Loucy (cell line): ENCODE measurements around the gene SYDE2.

Experiments
- H2AFZ ChIP-seq: fragments of 200-600 bp; sonication (generic); 2 replicates; pipeline ENCODE4 v1.6.0; 2016; ENCODE audit warnings: antibody characterized with exemption, mild to moderate bottlenecking, low read length, moderate library complexity
- H3F3A ChIP-seq: fragments of 200-600 bp; 2 replicates; pipeline ENCODE4 v1.6.0; 2016; ENCODE audit warnings: antibody characterized with exemption, low read depth, mild to moderate bottlenecking
- H3K27me3 ChIP-seq: fragments of 200-600 bp; sonication (generic); 2 replicates; pipeline ENCODE4 v1.6.1; 2014; ENCODE audit warnings: low read length, mild to moderate bottlenecking; ENCODE audit not compliant: insufficient read depth, poor library complexity, severe bottlenecking
- H3K36me3 ChIP-seq: fragments of 200-600 bp; sonication (generic); 2 replicates; pipeline ENCODE4 v1.6.1; 2016; ENCODE audit warnings: low read length; ENCODE audit not compliant: insufficient read depth
- H3K4me1 ChIP-seq: fragments of 200-600 bp; sonication (generic); 2 replicates; pipeline ENCODE4 v1.5.1; 2014; ENCODE audit warnings: low read length, mild to moderate bottlenecking; ENCODE audit not compliant: insufficient read depth, poor library complexity, severe bottlenecking
- H3K4me2 ChIP-seq: fragments of 200-600 bp; sonication (generic); 2 replicates; pipeline ENCODE4 v1.6.0; 2014; ENCODE audit warnings: antibody characterized with exemption, low read length, low read depth, mild to moderate bottlenecking; ENCODE audit not compliant: poor library complexity, severe bottlenecking
- H3K4me3 ChIP-seq: fragments of 200-600 bp; sonication (generic); 2 replicates; pipeline ENCODE4 v1.5.1; 2014; ENCODE audit warnings: low read length, mild to moderate bottlenecking, mixed read lengths; ENCODE audit not compliant: poor library complexity, severe bottlenecking
- H3K79me2 ChIP-seq: fragments of 200-600 bp; sonication (generic); 2 replicates; pipeline ENCODE4 v1.6.1; 2014; ENCODE audit warnings: low read length; ENCODE audit not compliant: insufficient read depth
- H3K9ac ChIP-seq: fragments of 200-600 bp; sonication (generic); 2 replicates; pipeline ENCODE4 v1.6.0; 2014; ENCODE audit warnings: mild to moderate bottlenecking, low read depth, low read length, moderate library complexity; ENCODE audit not compliant: poor library complexity, severe bottlenecking
- H3K9me2 ChIP-seq: fragments of 200-600 bp; sonication (generic); replicated peaks from 2 replicates; pipeline ENCODE4 v1.6.1; 2016; ENCODE audit warnings: low read depth, low read length, mixed read lengths
- H3K9me3 ChIP-seq: fragments of 200-600 bp; sonication (generic); 2 replicates; pipeline ENCODE4 v1.6.1; 2014; ENCODE audit warnings: mild to moderate bottlenecking, antibody characterized with exemption, low read length, low read depth; ENCODE audit not compliant: insufficient read depth
- H4K20me1 ChIP-seq: fragments of 200-600 bp; sonication (generic); 2 replicates; pipeline ENCODE4 v1.6.0; 2014; ENCODE audit warnings: antibody characterized with exemption, low read length, mild to moderate bottlenecking; ENCODE audit not compliant: insufficient read depth, poor library complexity, severe bottlenecking
- CTCF ChIP-seq: fragments of 200-600 bp; sonication (generic); conservative IDR thresholded peaks from 2 replicates; pipeline ENCODE4 v1.5.1; 2014; ENCODE audit warnings: mild to moderate bottlenecking, antibody characterized with exemption, low read length
- EZH2phosphoT487 ChIP-seq: fragments of 200-600 bp; IDR thresholded peaks from 2 replicates; pipeline ENCODE4 v1.6.1; 2018; ENCODE audit warnings: antibody characterized with exemption, mild to moderate bottlenecking, moderate library complexity, borderline replicate concordance

SYDE2 gene

GRCh38 chr1:85124091-85124490, 76.7 kb downstream of the SYDE2 start:
- no peaks in the 10 kb centered on the region for H4K20me1 ChIP-seq
- H3K79me2 ChIP-seq, result no peaks in the 10 kb centered on the region
- H3K4me1 ChIP-seq, result no peaks in the 10 kb centered on the region
- H3K9me3 ChIP-seq, result no peaks in the 10 kb centered on the region
- no peaks in the 10 kb centered on the region for H3K36me3 ChIP-seq
- no peaks in the 10 kb centered on the region for H3K27me3 ChIP-seq
- no peak overlapping the region for H3K4me2 ChIP-seq
- no peaks in the 10 kb centered on the region for H3F3A ChIP-seq
- no peak for TF ChIP-seq CTCF
- TF ChIP-seq EZH2phosphoT487, result no peak
- H3K9me2 ChIP-seq, result no peaks in the 10 kb centered on the region
- no peak overlapping the region for H3K4me3 ChIP-seq
- H2AFZ ChIP-seq, result no peak overlapping the region
- no peak overlapping the region for H3K9ac ChIP-seq

GRCh38 chr1:85122169-85122568, 78.6 kb downstream of the SYDE2 start:
- Histone ChIP-seq H3K79me2 (no peaks in the 10 kb centered on the region), H3K27me3 (no peaks in the 10 kb centered on the region), H3K4me3 (no peak overlapping the region), H4K20me1 (no peaks in the 10 kb centered on the region), H2AFZ (no peak overlapping the region), H3K4me2 (no peak overlapping the region), H3K9ac (no peak overlapping the region), H3K4me1 (peaks cover 5% of the 10 kb centered on the region), H3K36me3 (no peaks in the 10 kb centered on the region), H3K9me2 (no peaks in the 10 kb centered on the region), H3K9me3 (no peaks in the 10 kb centered on the region), H3F3A (no peaks in the 10 kb centered on the region)
- TF ChIP-seq EZH2phosphoT487, result no peak
- no peak for TF ChIP-seq CTCF

GRCh38 chr1:85121744-85122143, 79.1 kb downstream of the SYDE2 start:
- no peaks in the 10 kb centered on the region for H3K9me3 ChIP-seq

More at GRCh38 chr1:85121744-85122143, 79.1 kb downstream of the SYDE2 start:
- H3K9ac ChIP-seq, result no peak overlapping the region
- H3F3A ChIP-seq, result no peaks in the 10 kb centered on the region
- H3K79me2 ChIP-seq, result no peaks in the 10 kb centered on the region
- H3K27me3 ChIP-seq, result no peaks in the 10 kb centered on the region
- H3K36me3 ChIP-seq, result no peaks in the 10 kb centered on the region
- H2AFZ ChIP-seq, result no peak overlapping the region
- H3K4me2 ChIP-seq, result no peak overlapping the region
- TF ChIP-seq EZH2phosphoT487 (no peak), CTCF (no peak)
- H3K4me3 ChIP-seq, result no peak overlapping the region
- H3K4me1 ChIP-seq, result peaks cover 9% of the 10 kb centered on the region
- H3K9me2 ChIP-seq, result no peaks in the 10 kb centered on the region
- H4K20me1 ChIP-seq, result no peaks in the 10 kb centered on the region
